ENCODE data around the gene NTRK3. TPM values are rescaled to one million over a fixed set of nuclear protein-coding genes. Genes with fewer than 3 reads are reported as not detected.

NTRK3 gene
- total and polyA plus RNA-seq, 5 experiments from 2014 or later: not detected

- Mint-ChIP-seq H3K36me3 (no peaks in the 10 kb centered on the region), H3K9me3 (no peaks in the 10 kb centered on the region), H3K27ac (no peak overlapping the region), H3K27me3 (peaks cover 3 to 20% (median 4%) of the 10 kb centered on the region in 5 donors), H3K4me1 (no peaks in the 10 kb centered on the region), H3K4me3 (no peak overlapping the region)
- DNase-seq: no peak
- no peak for ATAC-seq
- POLR2A ChIA-PET: no interaction called here
These were observed 71.0 kb downstream of the NTRK3 start for GRCh38 chr15:88185584-88185983.

GRCh38 chr15:88181613-88182012 is 74.9 kb downstream of the NTRK3 start:
- peaks cover 3 to 20% (median 6%) of the 10 kb centered on the region in 5 donors for H3K27me3 Mint-ChIP-seq
- no peak for DNase-seq
- H3K9me3 Mint-ChIP-seq: no peaks in the 10 kb centered on the region
- H3K4me3 Mint-ChIP-seq: no peak overlapping the region
- ATAC-seq: no peak
- no peak overlapping the region for H3K27ac Mint-ChIP-seq
- POLR2A ChIA-PET: no interaction called here
- peaks cover 0 to 2% (median under 1%) of the 10 kb centered on the region in 4 donors for H3K4me1 Mint-ChIP-seq
- no peaks in the 10 kb centered on the region for H3K36me3 Mint-ChIP-seq

DNA sequence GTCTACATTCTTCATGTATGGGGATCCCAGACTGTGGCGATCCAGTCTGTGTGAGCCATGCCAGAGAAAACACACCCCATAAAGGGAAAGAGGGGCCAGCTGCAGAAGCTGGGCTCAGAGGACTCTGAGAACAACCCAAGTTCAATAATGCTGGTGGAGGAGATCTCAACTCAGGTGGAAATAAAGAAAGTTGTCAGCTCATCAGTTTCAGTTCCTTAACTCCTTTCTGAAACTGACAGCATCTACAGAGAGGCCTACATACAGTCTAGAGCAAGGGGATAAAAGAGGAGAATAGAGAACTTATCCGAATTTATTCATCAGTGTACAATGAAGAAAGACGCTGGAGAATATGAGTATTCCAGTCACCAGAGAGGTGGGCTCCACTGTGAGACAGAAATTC is 77.0 kb downstream of the NTRK3 start:
- DNase-seq (no peak), ATAC-seq (no peak)
- H3K4me3 Mint-ChIP-seq: no peak overlapping the region
- peaks cover 1 to 20% (median 6%) of the 10 kb centered on the region in 5 donors for H3K27me3 Mint-ChIP-seq
- H3K36me3 Mint-ChIP-seq: no peaks in the 10 kb centered on the region
- H3K4me1 Mint-ChIP-seq: peaks cover 0 to 2% (median under 1%) of the 10 kb centered on the region in 4 donors
- H3K27ac Mint-ChIP-seq: no peak overlapping the region
- POLR2A ChIA-PET: no interaction called here
- no peaks in the 10 kb centered on the region for H3K9me3 Mint-ChIP-seq

GRCh38 chr15:88178631-88179030 is 77.9 kb downstream of the NTRK3 start:
- Mint-ChIP-seq H3K36me3 (no peaks in the 10 kb centered on the region), H3K27ac (no peak overlapping the region), H3K9me3 (no peaks in the 10 kb centered on the region), H3K4me1 (peaks cover 0 to 2% (median under 1%) of the 10 kb centered on the region in 4 donors), H3K27me3 (peaks cover 0 to 18% (median 6%) of the 10 kb centered on the region in 5 donors), H3K4me3 (no peak overlapping the region)
- POLR2A ChIA-PET: no interaction called here
- ATAC-seq: no peak
- DNase-seq: no peak

- DNase-seq (no peak), ATAC-seq (no peak)
- H3K4me1 Mint-ChIP-seq: peaks cover 0 to 2% (median under 1%) of the 10 kb centered on the region in 4 donors
- no peak overlapping the region for H3K27ac Mint-ChIP-seq
- H3K4me3 Mint-ChIP-seq: no peak overlapping the region
- peaks cover 0 to 10% (median 6%) of the 10 kb centered on the region in 5 donors for H3K27me3 Mint-ChIP-seq
- H3K36me3 Mint-ChIP-seq: no peaks in the 10 kb centered on the region
- H3K9me3 Mint-ChIP-seq: no peaks in the 10 kb centered on the region
- POLR2A ChIA-PET: no interaction called here
These were observed 79.1 kb downstream of the NTRK3 start for GRCh38 chr15:88177451-88177850.

- no peaks in the 10 kb centered on the region for H3K36me3 Mint-ChIP-seq
- H3K4me3 Mint-ChIP-seq: no peak overlapping the region
- no peak for DNase-seq
- POLR2A ChIA-PET: no interaction called here
- H3K9me3 Mint-ChIP-seq: no peaks in the 10 kb centered on the region
- ATAC-seq: no peak
- H3K4me1 Mint-ChIP-seq: peaks cover 0 to 2% (median under 1%) of the 10 kb centered on the region in 4 donors
- no peak overlapping the region for H3K27ac Mint-ChIP-seq
- H3K27me3 Mint-ChIP-seq: peaks cover 0 to 12% (median 2%) of the 10 kb centered on the region in 5 donors
These were observed 82.0 kb downstream of the NTRK3 start for GRCh38 chr15:88174571-88174970.

- H3K27ac Mint-ChIP-seq: no peak overlapping the region
- POLR2A ChIA-PET: no interaction called here
- H3K4me3 Mint-ChIP-seq: no peak overlapping the region
- DNase-seq (no peak), ATAC-seq (no peak)
- no peaks in the 10 kb centered on the region for H3K36me3 Mint-ChIP-seq
- H3K4me1 Mint-ChIP-seq: no peaks in the 10 kb centered on the region
- no peaks in the 10 kb centered on the region for H3K9me3 Mint-ChIP-seq
- H3K27me3 Mint-ChIP-seq: peaks cover 0 to 27% (median 5%) of the 10 kb centered on the region in 5 donors
These were observed 90.2 kb downstream of the NTRK3 start for GRCh38 chr15:88166082-88166993.

DNA sequence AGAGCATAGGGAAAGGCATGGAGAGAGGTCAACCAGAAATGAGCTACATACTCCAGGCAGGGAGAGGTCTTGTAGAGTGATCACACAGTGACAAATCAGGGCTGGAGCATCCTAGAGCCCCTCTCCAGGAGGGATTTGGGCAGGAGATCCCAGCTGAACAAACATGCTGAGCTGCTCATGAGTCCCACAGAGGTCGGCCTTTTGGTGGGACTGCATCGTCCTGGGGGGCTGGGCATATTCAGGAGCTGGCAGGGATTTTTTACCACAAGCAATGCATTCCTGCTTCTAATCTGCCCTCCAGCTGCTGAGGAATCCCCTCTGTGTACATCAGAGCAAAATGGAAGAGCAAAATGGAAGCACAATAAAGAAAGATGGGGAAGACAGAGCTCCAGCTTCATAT is 94.9 kb downstream of the NTRK3 start:
- no peak for ATAC-seq
- H3K36me3 Mint-ChIP-seq: no peaks in the 10 kb centered on the region
- DNase-seq: no peak
- no peaks in the 10 kb centered on the region for H3K9me3 Mint-ChIP-seq
- no peaks in the 10 kb centered on the region for H3K4me1 Mint-ChIP-seq
- POLR2A ChIA-PET: no interaction called here
- no peak overlapping the region for H3K4me3 Mint-ChIP-seq
- H3K27ac Mint-ChIP-seq: no peak overlapping the region
- peaks cover 0 to 39% (median 0%) of the 10 kb centered on the region in 5 donors for H3K27me3 Mint-ChIP-seq

GRCh38 chr15:88155310-88155709 is 101.2 kb downstream of the NTRK3 start:
- H3K36me3 Mint-ChIP-seq: no peaks in the 10 kb centered on the region

DNA sequence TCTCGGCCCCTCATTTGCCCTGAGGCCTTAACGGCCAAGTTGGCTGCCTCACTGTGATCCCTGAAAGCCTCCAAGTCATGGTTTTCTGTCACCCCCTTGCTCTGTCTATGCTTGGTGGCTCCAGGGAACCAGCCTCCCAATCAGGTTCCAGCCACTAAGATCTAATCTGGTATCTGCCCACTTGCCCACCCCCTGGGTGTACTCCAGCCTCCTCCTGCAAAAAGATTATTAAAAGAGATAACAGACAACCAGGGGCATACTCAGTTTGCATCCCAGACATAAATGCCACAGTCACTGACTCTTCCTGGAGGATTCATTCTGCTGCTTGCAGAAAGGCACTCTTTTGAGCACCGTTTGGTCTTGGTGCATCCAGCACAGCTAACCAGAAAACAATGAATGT is 103.9 kb downstream of the NTRK3 start:
- ATAC-seq (no peak), DNase-seq (no peak)
- POLR2A ChIA-PET: no interaction called here
- Mint-ChIP-seq H3K27ac (no peak overlapping the region), H3K9me3 (peaks cover 0 to under 1% (median 0%) of the 10 kb centered on the region in 9 donors), H3K36me3 (no peaks in the 10 kb centered on the region), H3K4me3 (no peak overlapping the region), H3K27me3 (peaks cover 0 to 25% (median 2%) of the 10 kb centered on the region in 5 donors), H3K4me1 (peaks cover 0 to 1% (median 0%) of the 10 kb centered on the region in 4 donors)

More at GRCh38 chr15:88155310-88155709, 101.2 kb downstream of the NTRK3 start:
- ATAC-seq: no peak
- no peak for DNase-seq
- no peak overlapping the region for H3K4me3 Mint-ChIP-seq
- H3K9me3 Mint-ChIP-seq: no peaks in the 10 kb centered on the region
- peaks cover 0 to 26% (median 2%) of the 10 kb centered on the region in 5 donors for H3K27me3 Mint-ChIP-seq
- POLR2A ChIA-PET: no interaction called here
- no peak overlapping the region for H3K27ac Mint-ChIP-seq
- H3K4me1 Mint-ChIP-seq: peaks cover 0 to 1% (median 0%) of the 10 kb centered on the region in 4 donors

DNA sequence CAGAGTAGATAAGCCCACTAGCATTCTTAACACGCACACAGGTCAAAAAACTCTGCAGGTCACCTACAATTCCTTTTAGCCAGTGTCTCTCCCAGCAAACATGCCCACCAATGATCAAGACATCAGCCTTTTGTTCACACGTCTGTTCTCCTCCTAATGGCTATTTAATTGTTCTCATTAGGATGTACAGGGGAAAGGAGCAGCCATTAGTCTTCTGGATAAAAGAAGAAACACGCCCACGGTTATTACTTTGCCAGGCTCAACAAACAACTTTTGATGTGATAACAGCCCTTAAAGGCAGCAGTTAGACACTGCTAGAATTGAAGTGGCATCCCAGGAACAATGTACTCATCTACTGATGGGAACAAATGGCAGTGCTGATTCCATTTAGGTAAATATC is 108.8 kb downstream of the NTRK3 start:
- peaks cover 0 to 9% (median 0%) of the 10 kb centered on the region in 5 donors for H3K27me3 Mint-ChIP-seq
- POLR2A ChIA-PET: no interaction called here
- no peak for ATAC-seq

DNA sequence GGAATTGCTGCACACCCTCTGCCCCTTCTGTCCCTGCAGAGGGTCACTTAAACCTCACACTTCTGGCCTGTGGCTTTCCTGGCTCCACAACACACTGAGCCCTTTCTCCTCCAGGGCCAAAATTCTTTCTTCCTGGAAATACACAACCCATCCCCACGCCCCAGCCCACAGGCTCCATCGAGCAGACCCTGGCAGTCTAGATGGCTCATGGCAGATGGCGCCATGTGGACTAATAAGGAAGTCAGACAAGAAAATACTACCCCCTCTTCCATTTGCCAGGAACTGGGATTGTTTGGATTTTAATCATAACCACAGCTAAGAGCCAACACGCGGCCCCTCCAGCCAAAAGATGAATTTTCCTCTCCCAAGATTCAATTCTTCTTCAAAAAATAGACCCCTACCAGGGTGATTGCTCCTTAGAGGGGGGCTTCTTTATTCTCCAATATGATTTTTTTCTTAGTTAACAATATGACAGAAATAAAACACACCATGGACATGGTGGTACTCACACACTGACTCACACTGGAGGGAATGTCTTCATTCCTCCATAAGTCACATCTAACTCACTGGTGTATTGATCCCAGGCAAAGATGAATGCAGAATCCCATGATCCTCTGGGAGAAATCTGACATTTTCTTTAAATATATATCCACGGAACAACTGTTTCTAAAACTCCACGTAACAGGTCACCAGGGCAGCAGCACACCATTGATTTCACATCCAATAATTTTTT is 111.5 kb downstream of the NTRK3 start:
- DNase-seq (no peak), ATAC-seq (no peak)
- no peaks in the 10 kb centered on the region for H3K36me3 Mint-ChIP-seq
- no peak overlapping the region for H3K4me3 Mint-ChIP-seq
- no peak overlapping the region for H3K27ac Mint-ChIP-seq
- H3K9me3 Mint-ChIP-seq: peaks cover 0 to 4% (median 0%) of the 10 kb centered on the region in 9 donors
- POLR2A ChIA-PET: no interaction called here
- peaks cover 0 to 7% (median 0%) of the 10 kb centered on the region in 5 donors for H3K27me3 Mint-ChIP-seq
- H3K4me1 Mint-ChIP-seq: no peaks in the 10 kb centered on the region

More for the DNA sequence above, 108.8 kb downstream of the NTRK3 start:
- H3K4me3 Mint-ChIP-seq: no peak overlapping the region
- DNase-seq: no peak
- no peaks in the 10 kb centered on the region for H3K36me3 Mint-ChIP-seq
- H3K9me3 Mint-ChIP-seq: peaks cover 0 to 4% (median 0%) of the 10 kb centered on the region in 9 donors
- H3K27ac Mint-ChIP-seq: no peak overlapping the region
- peaks cover 0 to 1% (median 0%) of the 10 kb centered on the region in 4 donors for H3K4me1 Mint-ChIP-seq

DNA sequence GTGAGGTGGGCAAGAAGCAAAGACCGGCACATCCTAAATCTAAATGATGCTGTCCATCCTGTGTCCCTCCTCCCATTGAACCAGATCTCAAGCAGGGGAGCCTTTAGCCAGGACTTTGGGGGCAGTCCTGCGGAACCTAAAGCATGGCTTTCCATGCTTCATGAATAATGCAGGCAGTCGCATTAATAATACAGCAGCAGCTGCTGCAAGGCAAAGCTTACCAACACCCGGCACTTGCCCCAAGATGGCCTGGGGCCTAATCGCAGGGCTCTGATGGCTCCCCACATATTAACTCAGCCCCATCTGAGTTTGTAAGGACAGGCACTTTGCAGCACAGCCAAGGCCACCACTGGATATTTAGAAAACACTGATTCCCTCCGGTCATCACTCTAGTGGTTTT is 114.4 kb downstream of the NTRK3 start:
- DNase-seq: no peak
- POLR2A ChIA-PET: no interaction called here
- no peak overlapping the region for H3K4me3 Mint-ChIP-seq

More for the DNA sequence above, 114.4 kb downstream of the NTRK3 start:
- ATAC-seq: no peak
- Mint-ChIP-seq H3K9me3 (no peaks in the 10 kb centered on the region), H3K27ac (no peak overlapping the region), H3K36me3 (no peaks in the 10 kb centered on the region), H3K4me1 (peaks cover 0 to 2% (median 0%) of the 10 kb centered on the region in 4 donors), H3K27me3 (peaks cover 0 to 6% (median 3%) of the 10 kb centered on the region in 5 donors)
